ENCODE measurements around the gene GABBR1.
"Not testable (repeated sequence)": the region's sequence is repeated elsewhere in the genome, so short reads cannot be mapped to it uniquely, and the experiment has no call there.

Gene GABBR1

DNA sequence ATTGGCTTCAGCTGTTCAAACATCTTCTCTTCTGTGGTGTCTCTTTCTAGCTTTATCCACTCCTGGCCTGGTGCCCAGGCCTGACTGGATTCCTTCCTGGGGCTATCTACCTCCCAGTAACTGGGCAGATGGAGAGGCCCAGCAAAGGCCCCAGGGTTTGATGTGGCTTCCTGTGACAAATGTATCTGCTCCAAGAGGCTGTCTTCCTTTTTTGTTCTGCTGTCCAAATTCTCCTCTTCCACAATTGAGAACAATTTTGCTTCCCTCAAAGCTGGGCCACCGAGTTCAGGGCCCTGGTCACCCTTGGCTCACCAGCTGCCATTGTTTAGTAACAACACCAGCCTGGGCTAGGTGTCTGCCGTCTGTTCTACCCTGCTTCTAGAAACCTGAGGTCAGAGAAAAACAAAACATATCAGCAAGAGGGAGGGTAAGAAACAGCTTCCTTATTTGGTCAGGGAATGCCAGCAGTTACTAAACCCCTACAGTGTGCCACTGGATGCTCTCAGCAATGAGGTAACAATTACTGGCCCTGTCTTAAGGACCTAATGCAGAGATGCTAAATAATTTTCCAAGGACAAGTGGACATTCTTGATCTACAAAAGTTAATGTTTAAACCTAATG is 44.1 kb upstream of the GABBR1 start:
- TF ChIP-seq, protein P1, sequence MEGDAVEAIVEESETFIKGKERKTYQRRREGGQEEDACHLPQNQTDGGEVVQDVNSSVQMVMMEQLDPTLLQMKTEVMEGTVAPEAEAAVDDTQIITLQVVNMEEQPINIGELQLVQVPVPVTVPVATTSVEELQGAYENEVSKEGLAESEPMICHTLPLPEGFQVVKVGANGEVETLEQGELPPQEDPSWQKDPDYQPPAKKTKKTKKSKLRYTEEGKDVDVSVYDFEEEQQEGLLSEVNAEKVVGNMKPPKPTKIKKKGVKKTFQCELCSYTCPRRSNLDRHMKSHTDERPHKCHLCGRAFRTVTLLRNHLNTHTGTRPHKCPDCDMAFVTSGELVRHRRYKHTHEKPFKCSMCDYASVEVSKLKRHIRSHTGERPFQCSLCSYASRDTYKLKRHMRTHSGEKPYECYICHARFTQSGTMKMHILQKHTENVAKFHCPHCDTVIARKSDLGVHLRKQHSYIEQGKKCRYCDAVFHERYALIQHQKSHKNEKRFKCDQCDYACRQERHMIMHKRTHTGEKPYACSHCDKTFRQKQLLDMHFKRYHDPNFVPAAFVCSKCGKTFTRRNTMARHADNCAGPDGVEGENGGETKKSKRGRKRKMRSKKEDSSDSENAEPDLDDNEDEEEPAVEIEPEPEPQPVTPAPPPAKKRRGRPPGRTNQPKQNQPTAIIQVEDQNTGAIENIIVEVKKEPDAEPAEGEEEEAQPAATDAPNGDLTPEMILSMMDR (conservative IDR thresholded peaks at IDR 0.05; ENCODE audit: low read depth), result no peak
- ChIA-PET CTCF (interaction anchor here (2.5 kb wide), 1 partner anchor 23 kb away, joined by 10 read pairs; no protein-coding TSS in a partner anchor), POLR2A (ENCODE audit: low non-redundant PET) (no interaction called here)
- DNase-seq (ENCODE audit: low spot score), result peak; percentile 20
- H3K27ac ChIP-seq, result peak overlapping the region; percentile 75

DNA sequence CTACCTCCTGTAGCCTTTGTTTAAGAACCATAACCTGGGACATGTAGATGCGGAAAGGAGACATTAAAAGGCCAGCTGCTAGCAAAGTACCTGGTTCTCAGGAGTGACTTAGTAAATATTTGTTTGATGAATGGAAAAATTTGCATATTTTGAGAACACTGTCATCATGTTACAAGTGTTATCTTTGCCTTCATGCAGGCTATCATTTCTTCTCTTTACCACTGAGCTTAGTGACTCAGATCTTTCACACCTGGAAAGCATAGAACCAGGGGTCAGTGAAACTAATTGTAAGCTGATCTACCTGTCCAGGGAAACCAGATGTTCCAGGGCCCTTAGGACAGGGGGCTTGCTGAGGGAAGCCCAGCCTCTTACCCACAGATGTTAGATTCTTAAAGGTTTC is 42.6 kb upstream of the GABBR1 start:
- no peak overlapping the region for H3K27ac ChIP-seq
- CTCF ChIA-PET, result interaction anchor here (0.6 to 2.5 kb wide), 3 partner anchors 22 to 437 kb away, joined by 4 to 10 read pairs (median 6); no protein-coding TSS in a partner anchor
- POLR2A ChIA-PET (ENCODE audit: low non-redundant PET), result no interaction called here
- TF ChIP-seq, protein P1 (conservative IDR thresholded peaks at IDR 0.05; ENCODE audit: low read depth), result no peak
- DNase-seq (ENCODE audit: low spot score), result peak; percentile 16

DNA sequence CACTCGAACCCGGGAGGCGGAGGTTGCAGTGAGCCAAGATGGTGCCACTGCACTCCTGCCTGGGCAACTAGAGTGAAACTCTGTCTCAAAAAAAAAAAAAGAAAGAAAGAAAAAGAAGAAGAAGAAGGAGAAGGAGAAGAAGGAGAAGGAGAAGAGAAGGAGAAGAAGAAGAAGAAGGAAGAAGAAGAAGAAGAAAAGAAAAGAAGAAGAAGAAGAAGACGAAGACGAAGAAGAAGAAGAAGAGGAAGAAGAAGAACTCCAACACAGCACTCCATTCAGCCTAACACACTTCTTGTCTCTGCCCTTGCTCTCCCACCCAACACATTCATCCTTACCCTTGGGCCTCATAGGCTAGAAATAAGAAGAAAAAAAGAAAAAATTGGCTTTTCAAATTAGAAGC is 41.0 kb upstream of the GABBR1 start:
- no peak for DNase-seq (ENCODE audit: low spot score)
- ChIA-PET POLR2A (ENCODE audit: low non-redundant PET) (no interaction called here), CTCF (interaction anchor here (0.6 to 4.0 kb wide), 2 partner anchors 20 to 377 kb away, joined by 4 to 16 read pairs; no protein-coding TSS in a partner anchor)
- TF ChIP-seq, protein P1 (conservative IDR thresholded peaks at IDR 0.05; ENCODE audit: low read depth), result no peak
- no peak overlapping the region for H3K27ac ChIP-seq

DNA sequence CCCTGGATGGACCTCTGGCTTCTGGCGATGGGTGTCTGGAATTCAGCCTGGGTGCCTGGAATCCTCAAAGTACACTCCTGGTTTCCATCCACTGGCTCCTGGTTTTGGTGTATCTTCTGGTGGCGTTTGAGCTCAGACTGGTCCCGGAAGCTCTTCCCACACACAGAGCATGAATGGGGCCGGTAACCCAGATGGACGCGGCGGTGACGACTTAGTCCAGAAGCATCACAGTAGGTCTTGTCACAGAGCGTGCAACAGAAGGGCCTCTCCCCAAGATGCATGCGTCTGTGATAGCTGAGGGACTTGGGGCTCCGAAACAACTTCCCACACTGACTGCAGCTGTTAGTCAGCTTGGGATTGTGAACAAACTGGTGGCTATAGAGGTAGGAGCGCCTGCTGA is 40.2 kb upstream of the GABBR1 start:
- TF ChIP-seq, protein P1 (conservative IDR thresholded peaks at IDR 0.05; ENCODE audit: low read depth), result no peak
- no peak for DNase-seq (ENCODE audit: low spot score)
- POLR2A ChIA-PET (ENCODE audit: low non-redundant PET), result no interaction called here
- CTCF ChIA-PET, result interaction anchor here (0.6 to 4.0 kb wide), 3 partner anchors 19 to 376 kb away, joined by 4 to 16 read pairs (median 4); no protein-coding TSS in a partner anchor
- no peak overlapping the region for H3K27ac ChIP-seq

DNA sequence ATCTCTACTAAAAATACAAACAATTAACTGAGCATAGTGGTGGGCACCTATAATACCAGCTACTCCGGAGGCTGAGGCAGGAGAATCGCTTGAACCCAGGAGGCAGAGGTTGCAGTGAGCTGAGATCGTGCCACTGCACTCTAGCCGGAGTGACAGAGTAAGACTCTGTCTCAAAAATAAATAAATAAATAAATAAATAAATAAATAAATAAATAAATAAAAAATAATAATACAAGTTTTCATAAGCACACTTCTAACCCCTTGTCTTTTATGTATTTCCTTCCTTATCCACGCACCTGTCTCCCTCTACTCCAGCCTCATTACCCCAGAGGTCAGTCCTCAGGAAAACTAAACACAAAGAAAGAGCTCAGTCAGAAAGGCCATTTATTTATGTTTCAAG is 39.1 kb upstream of the GABBR1 start:
- DNase-seq (ENCODE audit: low spot score); H3K27ac ChIP-seq; POLR2A ChIA-PET (ENCODE audit: low non-redundant PET): not testable (repeated sequence)
- CTCF ChIA-PET, result interaction anchor here (0.6 to 4.0 kb wide), 5 partner anchors 18 to 1670 kb away, joined by 3 to 16 read pairs (median 3); no protein-coding TSS in a partner anchor

DNA sequence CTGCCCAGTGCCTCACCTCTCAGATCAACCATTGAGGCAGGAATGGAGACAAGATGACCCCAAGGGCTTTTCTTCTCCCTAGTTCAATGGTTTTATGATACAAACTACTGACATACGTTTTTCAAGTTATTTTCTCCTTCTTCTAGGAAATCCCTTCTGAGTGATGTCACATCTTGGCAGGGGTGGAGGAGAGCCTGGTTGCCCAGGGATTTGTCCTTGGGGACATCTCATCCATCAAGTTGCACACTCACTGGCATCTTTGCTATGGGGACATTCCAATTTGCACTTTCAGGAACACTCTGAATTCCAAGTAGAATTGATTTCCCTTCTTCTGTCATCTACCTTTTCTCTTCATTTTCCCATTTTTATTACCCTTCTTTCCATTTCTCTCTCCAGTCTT is 38.0 kb upstream of the GABBR1 start:
- TF ChIP-seq, protein P1 (conservative IDR thresholded peaks at IDR 0.05; ENCODE audit: low read depth), result no peak
- H3K27ac ChIP-seq, result no peak overlapping the region
- ChIA-PET POLR2A (ENCODE audit: low non-redundant PET) (no interaction called here), CTCF (interaction anchor here (0.7 to 4.0 kb wide), 3 partner anchors 17 to 338 kb away, joined by 3 to 16 read pairs (median 5); no protein-coding TSS in a partner anchor)
- DNase-seq (ENCODE audit: low spot score), result no peak

GRCh38 chr6:29667158-29667557 is 34.2 kb upstream of the GABBR1 start:
- DNase-seq (ENCODE audit: low spot score), result no peak
- TF ChIP-seq, protein P1 (conservative IDR thresholded peaks at IDR 0.05; ENCODE audit: low read depth), result no peak
- CTCF ChIA-PET, result interaction anchor here (0.6 to 1.7 kb wide), 2 partner anchors 13 to 898 kb away, joined by 3 to 10 read pairs; no protein-coding TSS in a partner anchor

More at GRCh38 chr6:29667158-29667557, 34.2 kb upstream of the GABBR1 start:
- POLR2A ChIA-PET (ENCODE audit: low non-redundant PET), result no interaction called here
- H3K27ac ChIP-seq, result no peak overlapping the region

All from RWPE1 (cell line).